ENCODE measurements around the gene SSC4D.

Gene SSC4D

GRCh38 chr7:76347710-76348109, 61.8 kb downstream of the SSC4D start:
- no peak for TF ChIP-seq CTCF (IDR thresholded peaks at IDR 0.05; ENCODE audit: low read depth, low read length)
- H3K27me3 ChIP-seq = no peaks in the 10 kb centered on the region
- no peaks in the 10 kb centered on the region for H3K4me1 ChIP-seq
- DNase-seq = no peak
- H3K9me3 ChIP-seq = no peaks in the 10 kb centered on the region
- H3K36me3 ChIP-seq = peaks cover 95% of the 10 kb centered on the region
- H3K4me3 ChIP-seq (ENCODE audit: low read depth, low read length) = no peak overlapping the region

GRCh38 chr7:76346778-76347177, 62.7 kb downstream of the SSC4D start:
- Histone ChIP-seq H3K4me3 (ENCODE audit: low read depth, low read length) (no peak overlapping the region), H3K4me1 (no peaks in the 10 kb centered on the region), H3K27me3 (no peaks in the 10 kb centered on the region), H3K36me3 (peaks cover 99% of the 10 kb centered on the region), H3K9me3 (no peaks in the 10 kb centered on the region)
- DNase-seq = no peak
- no peak for TF ChIP-seq CTCF (IDR thresholded peaks at IDR 0.05; ENCODE audit: low read depth, low read length)

GRCh38 chr7:76346097-76346496, 63.4 kb downstream of the SSC4D start:
- no peak for DNase-seq
- no peak overlapping the region for H3K4me3 ChIP-seq (ENCODE audit: low read depth, low read length)

GRCh38 chr7:76343931-76344321, 65.6 kb downstream of the SSC4D start:
- no peak for DNase-seq
- Histone ChIP-seq H3K4me1 (no peaks in the 10 kb centered on the region), H3K9me3 (no peaks in the 10 kb centered on the region), H3K27me3 (no peaks in the 10 kb centered on the region), H3K4me3 (ENCODE audit: low read depth, low read length) (no peak overlapping the region), H3K36me3 (peaks cover 95% of the 10 kb centered on the region)
- no peak for TF ChIP-seq CTCF (IDR thresholded peaks at IDR 0.05; ENCODE audit: low read depth, low read length)

More at GRCh38 chr7:76346097-76346496, 63.4 kb downstream of the SSC4D start:
- Histone ChIP-seq H3K4me1 (no peaks in the 10 kb centered on the region), H3K27me3 (no peaks in the 10 kb centered on the region), H3K36me3 (peaks cover 96% of the 10 kb centered on the region), H3K9me3 (no peaks in the 10 kb centered on the region)
- TF ChIP-seq CTCF (IDR thresholded peaks at IDR 0.05; ENCODE audit: low read depth, low read length) = no peak

GRCh38 chr7:76343294-76343930, 66.1 kb downstream of the SSC4D start:
- TF ChIP-seq CTCF (IDR thresholded peaks at IDR 0.05; ENCODE audit: low read depth, low read length) = no peak
- H3K27me3 ChIP-seq = no peaks in the 10 kb centered on the region
- no peak overlapping the region for H3K4me3 ChIP-seq (ENCODE audit: low read depth, low read length)
- H3K9me3 ChIP-seq = no peaks in the 10 kb centered on the region
- DNase-seq = no peak
- no peaks in the 10 kb centered on the region for H3K4me1 ChIP-seq
- peaks cover 95% of the 10 kb centered on the region for H3K36me3 ChIP-seq

GRCh38 chr7:76342222-76342621, 67.3 kb downstream of the SSC4D start:
- H3K36me3 ChIP-seq = peaks cover 93% of the 10 kb centered on the region
- no peak for TF ChIP-seq CTCF (IDR thresholded peaks at IDR 0.05; ENCODE audit: low read depth, low read length)
- no peak for DNase-seq

More at GRCh38 chr7:76342222-76342621, 67.3 kb downstream of the SSC4D start:
- no peaks in the 10 kb centered on the region; the same call in 1 of the 2 replicates for H3K4me1 ChIP-seq
- H3K9me3 ChIP-seq = no peaks in the 10 kb centered on the region
- H3K4me3 ChIP-seq (ENCODE audit: low read depth, low read length) = no peak overlapping the region
- no peaks in the 10 kb centered on the region for H3K27me3 ChIP-seq

Data from BE2C (cell line).